WI38 (cell line): ENCODE measurements around the gene STAP1.

Source experiments
- H3K4me3 ChIP-seq: 2 replicates; pipeline ENCODE4 v1.5.1; 2011; ENCODE audit warnings: low read depth, mild to moderate bottlenecking, control low read depth, low read length
- TF ChIP-seq, protein P1 (sequence below): IDR thresholded peaks from 2 replicates; pipeline ENCODE4 v1.5.1; 2012; ENCODE audit warnings: low read depth, mild to moderate bottlenecking, control low read depth, low read length

Gene STAP1

DNA sequence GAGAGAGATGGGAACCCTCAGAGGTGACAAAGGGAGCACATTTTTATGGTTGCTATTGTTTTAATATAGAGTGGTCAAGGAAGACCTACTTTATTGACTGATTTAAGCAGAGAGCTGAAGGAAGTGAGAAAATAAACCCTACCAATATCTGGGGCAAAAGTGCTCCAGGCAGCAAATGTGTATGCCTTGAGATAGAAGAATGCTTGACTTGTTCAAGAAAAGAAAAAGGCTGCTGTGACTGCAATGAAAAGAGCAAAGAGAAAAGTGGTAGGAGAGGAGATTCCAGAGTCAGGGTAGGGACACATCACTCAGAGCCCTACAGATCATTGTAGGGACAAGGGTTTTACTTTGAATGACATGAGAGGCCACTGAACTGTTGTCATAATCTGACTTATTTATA, 26.0 kb downstream of the STAP1 start:
- TF ChIP-seq, protein P1, sequence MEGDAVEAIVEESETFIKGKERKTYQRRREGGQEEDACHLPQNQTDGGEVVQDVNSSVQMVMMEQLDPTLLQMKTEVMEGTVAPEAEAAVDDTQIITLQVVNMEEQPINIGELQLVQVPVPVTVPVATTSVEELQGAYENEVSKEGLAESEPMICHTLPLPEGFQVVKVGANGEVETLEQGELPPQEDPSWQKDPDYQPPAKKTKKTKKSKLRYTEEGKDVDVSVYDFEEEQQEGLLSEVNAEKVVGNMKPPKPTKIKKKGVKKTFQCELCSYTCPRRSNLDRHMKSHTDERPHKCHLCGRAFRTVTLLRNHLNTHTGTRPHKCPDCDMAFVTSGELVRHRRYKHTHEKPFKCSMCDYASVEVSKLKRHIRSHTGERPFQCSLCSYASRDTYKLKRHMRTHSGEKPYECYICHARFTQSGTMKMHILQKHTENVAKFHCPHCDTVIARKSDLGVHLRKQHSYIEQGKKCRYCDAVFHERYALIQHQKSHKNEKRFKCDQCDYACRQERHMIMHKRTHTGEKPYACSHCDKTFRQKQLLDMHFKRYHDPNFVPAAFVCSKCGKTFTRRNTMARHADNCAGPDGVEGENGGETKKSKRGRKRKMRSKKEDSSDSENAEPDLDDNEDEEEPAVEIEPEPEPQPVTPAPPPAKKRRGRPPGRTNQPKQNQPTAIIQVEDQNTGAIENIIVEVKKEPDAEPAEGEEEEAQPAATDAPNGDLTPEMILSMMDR = no peak
- H3K4me3 ChIP-seq = no peak overlapping the region

DNA sequence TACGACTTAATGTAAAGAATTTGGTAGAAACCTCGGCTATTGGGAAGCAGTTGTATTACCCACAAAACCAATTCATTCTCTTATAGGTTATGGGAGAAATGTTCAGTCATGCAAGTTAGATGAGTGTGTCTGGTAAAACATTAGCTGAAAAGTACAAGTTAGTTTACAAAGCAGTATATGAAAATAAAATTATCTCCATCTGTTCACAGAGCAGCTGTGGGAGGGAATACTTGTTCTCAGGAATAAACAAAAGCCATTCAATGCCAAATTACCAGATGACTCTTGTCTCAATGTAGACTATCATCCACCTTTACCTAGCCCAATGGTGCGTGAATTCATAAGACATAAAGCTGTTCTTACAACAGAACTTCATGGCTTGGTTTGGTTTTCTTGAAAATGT, 28.6 kb downstream of the STAP1 start:
- TF ChIP-seq, protein P1 = no peak
- H3K4me3 ChIP-seq = no peak overlapping the region

DNA sequence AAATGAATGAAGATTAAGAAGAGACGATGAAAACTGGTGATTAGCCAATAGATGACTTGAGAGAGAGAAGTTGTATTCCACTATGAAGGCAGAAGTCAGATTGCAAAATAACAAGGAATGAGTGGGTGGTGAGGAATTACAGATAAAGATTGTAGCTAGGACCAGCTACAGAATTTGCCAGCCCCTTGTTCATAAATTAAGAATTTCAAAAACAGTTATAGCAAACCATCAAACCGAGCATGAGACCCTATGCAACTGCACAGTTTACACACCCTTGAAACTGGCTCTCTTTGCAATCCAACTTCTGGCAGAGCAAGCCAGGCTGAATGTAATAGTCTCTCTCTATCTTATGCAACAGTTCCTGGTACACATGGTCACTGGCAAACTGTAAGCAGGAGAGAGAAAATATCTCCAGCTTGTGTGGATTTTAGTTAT, 35.2 kb downstream of the STAP1 start:
- TF ChIP-seq, protein P1 = no peak
- no peak overlapping the region for H3K4me3 ChIP-seq

DNA sequence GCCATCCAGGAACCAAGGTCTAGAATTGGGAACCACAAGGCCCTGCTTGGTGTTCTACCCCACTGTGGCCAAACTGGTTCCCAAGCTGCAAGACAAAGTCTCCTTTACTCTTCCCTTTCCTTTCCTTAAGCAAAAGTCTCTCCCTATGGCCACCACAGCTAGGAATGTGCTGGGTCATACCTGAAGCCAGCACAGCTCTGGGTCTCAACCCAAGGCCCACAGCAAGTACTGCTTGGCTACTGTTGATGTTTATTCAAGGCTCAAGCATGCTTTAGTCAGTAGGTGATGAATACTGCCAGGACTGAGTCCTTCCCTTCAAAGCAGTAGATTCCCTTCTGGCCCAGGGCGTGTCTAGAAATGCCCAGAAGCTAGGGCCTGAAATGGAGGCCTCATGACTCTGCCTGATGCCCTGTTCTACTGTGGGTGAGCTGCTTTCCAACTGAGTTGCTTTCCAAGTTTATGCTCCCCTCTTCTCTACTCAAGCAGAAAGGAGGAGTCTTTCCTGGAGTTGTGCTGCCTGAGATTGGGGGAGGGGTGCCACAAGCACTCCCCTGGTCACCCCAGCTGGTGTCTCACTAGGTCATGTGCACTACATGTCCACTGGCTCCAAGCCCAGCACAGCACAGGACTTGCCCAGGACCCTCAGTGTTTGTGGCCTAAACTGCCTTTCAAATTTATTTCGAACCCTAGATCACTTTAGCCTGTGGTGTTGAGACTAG, 44.9 kb downstream of the STAP1 start:
- TF ChIP-seq, protein P1 = no peak
- no peak overlapping the region for H3K4me3 ChIP-seq

DNA sequence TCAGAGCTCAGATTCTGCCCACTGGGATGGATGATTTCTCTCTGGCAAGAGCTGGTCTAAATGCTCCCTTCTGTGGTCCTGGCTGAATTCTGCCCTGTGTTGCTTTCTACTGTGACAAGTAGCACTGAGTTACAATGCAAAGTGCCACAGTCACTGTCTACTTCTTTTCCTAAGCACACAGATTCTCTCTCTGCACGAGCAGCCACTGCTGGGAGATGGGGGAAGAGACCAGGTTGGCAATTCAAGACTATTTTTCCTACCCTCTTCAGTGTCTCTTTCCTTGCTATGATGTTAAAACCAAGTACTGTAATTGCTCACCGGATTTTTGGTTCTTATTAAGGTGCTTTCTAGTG, 45.5 kb downstream of the STAP1 start:
- TF ChIP-seq, protein P1 = no peak
- H3K4me3 ChIP-seq = no peak overlapping the region

DNA sequence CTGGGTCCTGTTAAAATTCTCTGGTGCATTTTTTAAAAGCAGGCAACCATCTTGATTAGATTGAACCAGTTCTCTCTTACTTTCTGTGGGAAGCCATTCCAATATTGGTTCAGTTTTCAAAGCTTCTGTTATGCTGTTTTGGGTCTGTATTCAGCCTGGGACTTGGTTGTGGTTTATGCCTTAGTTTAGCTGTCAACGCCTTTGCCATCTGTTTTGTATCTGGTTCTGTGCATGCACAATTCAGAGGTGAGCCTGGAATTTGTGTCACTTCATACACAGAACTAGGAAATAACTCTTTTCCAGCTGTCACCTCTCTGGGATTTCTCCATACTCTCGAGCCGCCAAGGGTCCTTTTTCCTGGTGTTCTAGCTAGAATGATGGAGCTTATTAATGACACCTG, 46.2 kb downstream of the STAP1 start:
- TF ChIP-seq, protein P1 = no peak
- no peak overlapping the region for H3K4me3 ChIP-seq

DNA sequence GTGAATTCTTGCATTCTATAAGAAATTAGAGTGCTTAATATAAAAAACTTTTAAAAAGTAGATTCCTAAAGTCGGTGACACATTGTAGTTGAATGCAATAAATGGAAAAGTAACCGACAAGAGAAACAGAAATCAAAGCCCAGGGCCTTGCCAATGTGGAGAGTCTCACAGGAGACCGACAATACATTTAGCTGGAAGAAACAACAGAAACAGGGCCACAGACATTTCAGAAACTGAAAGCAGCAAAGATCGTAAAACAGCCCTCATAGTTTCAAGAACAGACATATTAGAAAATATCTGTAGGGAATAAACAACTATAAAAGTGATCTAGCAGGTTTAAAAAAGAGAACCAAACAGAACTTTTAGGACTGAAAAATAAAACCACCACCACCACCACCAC, 49.5 kb downstream of the STAP1 start:
- no peak overlapping the region for H3K4me3 ChIP-seq
- TF ChIP-seq, protein P1 = no peak
